MG63 (cell line): Measurements from ENCODE around the gene CEP192. TPM values are rescaled to one million over a fixed set of nuclear protein-coding genes. Genes with fewer than 3 reads are reported as not detected.
"Not testable (repeated sequence)": the region's sequence is repeated elsewhere in the genome, so short reads cannot be mapped to it uniquely, and the experiment has no call there.

Experiments
- DNase-seq: peaks from one replicate; pipeline ENCODE4 v3.0.0-alpha.2; 2020
- H3K27me3 ChIP-seq: fragments of 250-450 bp; sonication (Bioruptor Pico); 2 replicates; pipeline ENCODE4 v1.5.1; 2020; ENCODE audit warnings: mild to moderate bottlenecking, moderate library complexity
- H3K36me3 ChIP-seq: fragments of 250-450 bp; sonication (Bioruptor Pico); 2 replicates; pipeline ENCODE4 v1.5.1; 2020; ENCODE audit warnings: mild to moderate bottlenecking, moderate library complexity
- H3K4me3 ChIP-seq: fragments of 250-450 bp; sonication (Bioruptor Pico); 2 replicates; pipeline ENCODE4 v1.5.1; 2020; ENCODE audit warnings: mild to moderate bottlenecking, moderate library complexity
- H3K9me3 ChIP-seq: fragments of 250-450 bp; sonication (Bioruptor Pico); 2 replicates; pipeline ENCODE4 v1.5.1; 2020; ENCODE audit warnings: mild to moderate bottlenecking, moderate library complexity
- total RNA-seq: library from RNA; depleted of rRNA; stranded (reverse); fragments of >200 nt; shearing (Covaris generic); gene quantifications from 2 replicates; pipeline ENCODE4 v1.2.3, GENCODE V29; 2014; ENCODE audit warnings: low replicate concordance

Gene CEP192
- total RNA-seq, 1 experiment from 2014 or later = 11.7 TPM

DNA sequence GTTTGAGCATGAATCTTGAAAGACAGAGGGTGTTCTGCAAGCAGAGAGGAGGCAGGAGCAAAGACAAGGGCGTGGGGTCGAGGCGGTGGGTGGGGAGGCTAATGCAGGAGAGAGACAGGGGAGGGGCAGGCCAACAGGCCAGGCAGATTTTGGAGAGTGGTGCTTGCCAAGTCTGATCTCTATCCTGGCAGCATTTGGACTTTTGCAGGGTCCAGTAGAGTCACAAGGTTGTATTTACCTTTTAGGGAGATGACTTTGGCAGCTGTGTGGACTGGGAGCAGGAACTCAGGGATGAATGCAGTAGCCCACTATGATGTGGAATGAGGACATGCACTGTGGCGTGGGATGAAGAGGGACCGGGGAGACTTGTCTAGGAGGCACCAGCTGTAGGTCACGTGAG is 15.7 kb upstream of the CEP192 start:
- no peak overlapping the region for H3K4me3 ChIP-seq
- no peaks in the 10 kb centered on the region for H3K27me3 ChIP-seq
- H3K9me3 ChIP-seq = no peaks in the 10 kb centered on the region
- no peak for DNase-seq
- peaks cover 33% of the 10 kb centered on the region for H3K36me3 ChIP-seq

- H3K9me3 ChIP-seq = no peaks in the 10 kb centered on the region
- H3K27me3 ChIP-seq = no peaks in the 10 kb centered on the region
- no peak overlapping the region for H3K4me3 ChIP-seq
- DNase-seq = no peak
- peaks cover 26% of the 10 kb centered on the region for H3K36me3 ChIP-seq
Measured at GRCh38 chr18:12976305-12976704, 14.9 kb upstream of the CEP192 start.

GRCh38 chr18:12980065-12980464 is 11.1 kb upstream of the CEP192 start:
- peaks cover 28% of the 10 kb centered on the region for H3K36me3 ChIP-seq
- H3K27me3 ChIP-seq, H3K4me3 ChIP-seq, DNase-seq, H3K9me3 ChIP-seq: not testable (repeated sequence)

DNA sequence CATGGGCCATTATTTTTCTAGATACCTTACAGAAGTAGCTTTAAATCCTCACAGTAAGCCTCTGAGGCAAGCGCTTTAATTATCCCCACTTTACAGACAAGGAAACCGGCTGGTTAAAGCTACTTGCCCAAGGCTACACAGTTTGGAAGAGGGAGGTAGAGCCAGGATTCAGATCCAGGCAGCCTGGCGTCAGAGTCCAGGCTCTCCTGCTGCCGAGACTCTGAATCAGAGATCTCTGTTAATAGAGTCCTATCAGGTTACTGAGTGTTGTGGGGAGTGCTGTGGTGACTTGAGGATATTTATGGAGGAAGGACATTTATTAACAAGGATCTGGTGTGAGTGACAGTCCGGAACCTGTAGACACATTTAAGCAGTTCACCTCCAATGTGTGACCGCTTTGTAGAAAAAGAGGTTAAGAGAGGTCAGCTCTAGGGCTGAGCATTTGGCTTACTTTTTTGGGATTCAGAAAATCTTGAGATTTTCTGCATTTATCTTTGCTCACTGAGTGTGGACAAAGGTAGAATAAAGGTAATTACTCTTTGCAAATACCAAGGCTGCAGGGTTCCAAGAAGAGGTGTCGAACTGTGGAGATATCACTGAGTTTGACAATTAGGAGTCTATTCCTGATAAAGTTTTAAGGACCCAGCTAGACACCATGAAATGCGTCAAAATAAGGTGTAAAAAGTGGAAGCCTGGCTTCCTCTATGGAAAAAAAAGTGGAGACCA is 1.6 kb upstream of the CEP192 start:
- no peak overlapping the region for H3K4me3 ChIP-seq
- no peaks in the 10 kb centered on the region for H3K9me3 ChIP-seq
- H3K36me3 ChIP-seq = peaks cover 12% of the 10 kb centered on the region
- H3K27me3 ChIP-seq = no peaks in the 10 kb centered on the region
- no peak for DNase-seq

GRCh38 chr18:12990123-12990475 is 1.1 kb upstream of the CEP192 start:
- H3K4me3 ChIP-seq = peak overlapping the region; percentile 90
- DNase-seq = no peak

DNA sequence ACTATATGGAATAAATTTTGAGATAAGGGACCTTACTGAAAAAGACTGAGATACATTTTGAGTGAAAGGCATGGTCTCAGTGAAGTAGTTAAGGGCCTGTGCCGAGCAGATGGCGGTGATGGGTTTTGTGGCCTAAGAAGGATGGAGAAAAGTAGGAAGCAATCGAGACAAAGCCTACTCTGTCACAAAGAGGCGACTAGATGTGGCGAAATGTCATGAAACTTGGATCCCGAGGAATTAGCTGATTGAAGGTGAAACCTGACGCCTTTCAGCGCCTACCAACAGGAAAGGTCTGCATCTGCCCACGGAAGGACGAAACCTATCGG is 558 bp upstream of the CEP192 start:
- Histone ChIP-seq H3K27me3 (no peaks in the 10 kb centered on the region), H3K36me3 (peaks cover 5% of the 10 kb centered on the region), H3K4me3 (peak overlapping the region; percentile 90), H3K9me3 (no peaks in the 10 kb centered on the region)
- DNase-seq = no peak

More at GRCh38 chr18:12990123-12990475, 1.1 kb upstream of the CEP192 start:
- Histone ChIP-seq H3K9me3 (no peaks in the 10 kb centered on the region), H3K27me3 (no peaks in the 10 kb centered on the region), H3K36me3 (peaks cover 7% of the 10 kb centered on the region)

DNA sequence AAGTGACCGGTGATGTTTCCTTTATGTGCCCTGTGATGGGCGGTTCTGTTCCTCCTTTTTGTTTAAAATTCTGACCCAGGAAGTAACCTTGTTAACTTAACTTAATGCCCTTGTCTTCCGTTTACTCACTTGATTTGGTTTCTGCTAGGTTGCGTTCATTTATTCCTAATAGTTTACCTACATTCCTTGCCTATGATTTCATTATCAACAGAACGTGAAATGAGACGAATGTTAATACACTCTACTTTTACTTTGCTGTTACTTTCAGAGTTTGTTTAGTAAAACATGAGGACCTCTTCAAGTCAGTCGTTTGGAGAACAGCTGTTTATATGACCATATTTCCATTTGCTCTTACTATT is 638 bp downstream of the CEP192 start:
- DNase-seq = no peak
- Histone ChIP-seq H3K36me3 (peaks cover 5% of the 10 kb centered on the region), H3K4me3 (peak overlapping the region; percentile 90), H3K27me3 (no peaks in the 10 kb centered on the region), H3K9me3 (no peaks in the 10 kb centered on the region)

- no peaks in the 10 kb centered on the region for H3K9me3 ChIP-seq
- DNase-seq = no peak
- H3K27me3 ChIP-seq = no peaks in the 10 kb centered on the region
- H3K4me3 ChIP-seq = no peak overlapping the region
- no peaks in the 10 kb centered on the region for H3K36me3 ChIP-seq
Measured at GRCh38 chr18:12993439-12993838, 2.3 kb downstream of the CEP192 start.

- no peaks in the 10 kb centered on the region for H3K27me3 ChIP-seq
- H3K9me3 ChIP-seq = no peaks in the 10 kb centered on the region
- DNase-seq = no peak
- peaks cover 3% of the 10 kb centered on the region for H3K36me3 ChIP-seq
- no peak overlapping the region for H3K4me3 ChIP-seq
Measured at GRCh38 chr18:12995424-12995823, 4.3 kb downstream of the CEP192 start.

DNA sequence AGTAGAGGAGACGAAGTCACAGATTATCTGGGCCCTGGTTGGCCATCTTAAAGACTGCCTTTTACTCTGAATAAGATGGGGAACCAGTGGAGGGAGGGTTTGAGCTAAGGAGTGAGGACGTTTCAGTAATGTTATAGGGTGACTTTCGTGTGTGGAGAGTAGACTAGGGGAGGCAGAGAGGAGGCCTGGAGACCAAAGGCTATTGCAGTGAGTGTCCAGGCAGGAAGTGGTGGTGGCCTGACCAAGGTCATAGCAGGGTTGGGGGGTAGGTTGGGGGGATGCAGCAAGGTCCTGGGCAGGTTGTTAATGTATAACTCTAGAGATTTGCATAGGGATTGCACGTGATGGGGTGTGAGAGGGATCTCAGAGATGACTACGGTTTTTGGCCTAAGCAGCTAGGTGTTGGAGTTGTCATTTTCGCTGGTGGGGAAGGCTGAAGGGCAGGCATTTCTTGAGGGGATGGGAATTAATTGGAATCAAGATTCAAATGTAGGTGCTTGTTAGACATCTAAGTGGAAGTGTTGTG is 4.9 kb downstream of the CEP192 start:
- no peak for DNase-seq
- no peak overlapping the region for H3K4me3 ChIP-seq
- H3K9me3 ChIP-seq = no peaks in the 10 kb centered on the region
- peaks cover 9% of the 10 kb centered on the region for H3K36me3 ChIP-seq
- H3K27me3 ChIP-seq = no peaks in the 10 kb centered on the region

DNA sequence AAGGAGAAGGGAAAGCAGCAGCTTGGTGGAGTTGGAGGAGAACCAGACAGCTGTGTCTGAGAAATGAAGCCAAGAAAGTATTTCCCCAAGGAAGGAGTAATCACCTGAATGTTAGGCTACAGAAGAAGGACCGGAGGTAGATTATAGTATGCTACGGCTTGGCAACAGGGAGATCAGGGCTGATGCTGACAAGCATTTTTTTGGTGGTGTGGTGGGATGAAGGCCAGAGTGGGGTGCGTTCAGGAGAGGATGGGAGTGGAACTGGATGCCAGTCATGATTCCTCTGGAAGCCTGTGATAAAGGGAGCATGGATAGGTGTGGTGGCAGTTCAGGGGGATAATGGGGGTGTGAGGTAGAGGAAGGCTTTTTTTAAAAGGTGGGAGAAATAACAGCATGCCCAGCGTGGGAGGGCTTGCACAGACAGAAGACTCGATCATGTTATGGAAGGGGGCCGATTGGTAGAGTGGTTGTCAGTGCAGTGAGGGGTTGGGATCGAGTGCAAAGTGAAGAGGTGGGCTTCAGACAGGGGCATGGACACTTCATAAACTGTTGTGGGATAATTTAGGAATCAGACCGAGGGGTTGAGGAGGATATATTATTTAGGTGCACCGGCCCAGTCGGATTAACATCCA is 5.6 kb downstream of the CEP192 start:
- no peaks in the 10 kb centered on the region for H3K27me3 ChIP-seq
- no peak for DNase-seq
- no peaks in the 10 kb centered on the region for H3K9me3 ChIP-seq
- no peak overlapping the region for H3K4me3 ChIP-seq
- peaks cover 17% of the 10 kb centered on the region for H3K36me3 ChIP-seq

GRCh38 chr18:12997330-12997729 is 6.2 kb downstream of the CEP192 start:
- not testable (repeated sequence) for H3K27me3 ChIP-seq, DNase-seq, H3K9me3 ChIP-seq, H3K4me3 ChIP-seq
- H3K36me3 ChIP-seq = peaks cover 22% of the 10 kb centered on the region

DNA sequence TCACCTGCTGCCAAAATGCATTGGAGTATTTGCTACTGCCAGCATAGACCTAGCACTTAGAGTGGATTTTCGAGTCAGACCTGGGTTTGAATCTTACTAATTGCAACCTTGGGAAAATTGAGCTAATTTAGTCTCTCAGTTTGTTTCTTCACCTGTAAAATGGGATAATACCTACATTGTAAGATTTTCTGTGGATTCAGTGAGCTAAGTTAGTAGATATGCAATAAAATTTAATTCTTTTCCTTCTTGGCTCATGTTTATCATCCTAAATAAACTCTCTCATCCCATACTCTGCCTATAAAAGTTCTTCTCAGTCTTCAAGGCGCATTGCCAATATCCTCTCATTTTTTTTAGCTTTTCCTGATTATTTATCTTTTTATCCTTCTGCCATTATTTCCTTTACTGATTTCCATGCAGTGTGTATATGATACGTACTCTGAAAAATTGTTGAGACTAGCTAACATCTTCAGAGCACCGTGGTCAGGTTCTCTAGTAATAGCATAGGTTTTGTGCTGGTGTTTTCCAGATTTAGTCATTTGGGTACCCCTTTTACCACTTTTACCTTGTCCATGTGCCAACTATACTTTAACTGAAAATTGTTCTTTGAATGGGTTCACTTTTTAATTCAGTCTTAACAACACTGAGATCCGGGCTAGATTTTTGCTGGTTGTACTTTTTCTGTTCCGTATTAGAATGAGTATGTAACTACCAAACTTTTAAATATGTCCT is 7.3 kb downstream of the CEP192 start:
- Histone ChIP-seq H3K36me3 (peaks cover 29% of the 10 kb centered on the region), H3K27me3 (no peaks in the 10 kb centered on the region), H3K4me3 (no peak overlapping the region), H3K9me3 (no peaks in the 10 kb centered on the region)
- no peak for DNase-seq

DNA sequence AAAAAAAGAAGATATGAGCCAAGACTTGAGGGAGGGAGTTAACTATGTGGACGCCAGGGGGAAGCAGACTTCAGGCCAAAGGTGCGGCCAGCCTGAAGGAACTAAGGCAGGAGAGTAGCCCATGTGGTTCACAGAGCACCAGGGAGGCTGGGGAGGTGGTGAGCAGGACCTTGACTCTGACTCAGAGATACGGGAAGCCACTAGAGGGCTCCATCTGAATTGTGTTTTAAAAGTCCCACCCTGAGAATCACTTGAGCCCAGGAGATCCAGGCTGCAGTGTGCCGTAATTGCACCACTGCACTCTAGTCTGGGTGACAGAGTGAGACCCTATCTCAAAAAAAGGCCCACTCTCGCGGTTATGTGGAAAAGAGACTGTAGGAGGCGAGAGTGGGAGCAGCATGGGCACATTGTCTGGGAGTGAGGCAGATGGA is 12.3 kb downstream of the CEP192 start:
- H3K36me3 ChIP-seq = peaks cover 31% of the 10 kb centered on the region
- H3K9me3 ChIP-seq = no peaks in the 10 kb centered on the region
- H3K27me3 ChIP-seq = no peaks in the 10 kb centered on the region
- no peak overlapping the region for H3K4me3 ChIP-seq
- peak; percentile 18 for DNase-seq

- peaks cover 35% of the 10 kb centered on the region for H3K36me3 ChIP-seq
- no peaks in the 10 kb centered on the region for H3K9me3 ChIP-seq
- no peak overlapping the region for H3K4me3 ChIP-seq
- no peaks in the 10 kb centered on the region for H3K27me3 ChIP-seq
- no peak for DNase-seq
Measured at GRCh38 chr18:13004396-13004795, 13.2 kb downstream of the CEP192 start.

DNA sequence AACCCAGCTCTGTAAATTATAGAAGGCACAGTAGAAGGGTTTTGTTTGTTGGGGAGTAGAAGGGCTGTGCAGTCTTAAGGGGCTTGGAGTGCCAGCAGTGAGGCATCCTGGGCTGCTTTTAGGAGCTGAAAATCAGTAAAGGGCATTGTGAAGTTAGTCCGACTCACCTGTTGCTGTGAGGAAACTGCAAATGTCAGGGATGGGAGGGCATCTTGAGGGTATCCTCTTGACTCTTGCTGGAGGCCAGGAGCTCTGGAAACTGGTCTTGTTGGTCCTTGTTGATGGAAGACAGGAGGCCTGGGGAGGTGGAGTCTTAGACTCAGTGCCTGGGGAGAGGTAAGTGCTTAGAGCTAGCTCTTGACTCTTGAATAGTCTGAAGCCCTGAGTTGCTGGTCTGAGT is 14.1 kb downstream of the CEP192 start:
- Histone ChIP-seq H3K27me3 (no peaks in the 10 kb centered on the region), H3K4me3 (no peak overlapping the region), H3K36me3 (peaks cover 40% of the 10 kb centered on the region), H3K9me3 (no peaks in the 10 kb centered on the region)
- no peak for DNase-seq

GRCh38 chr18:13006531-13007247 is 15.5 kb downstream of the CEP192 start:
- Histone ChIP-seq H3K36me3 (peaks cover 29% of the 10 kb centered on the region), H3K27me3 (no peaks in the 10 kb centered on the region), H3K9me3 (no peaks in the 10 kb centered on the region), H3K4me3 (no peak overlapping the region)
- DNase-seq = no peak
